GM19328 (cell line): ENCODE data around the gene KCNK18.

Experiments used
- ATAC-seq: cut with Tn5 transposase; IDR thresholded peaks from one replicate; pipeline ENCODE4 v1.9.1; 2021; ENCODE audit warnings: mild to moderate bottlenecking, moderate library complexity; ENCODE audit not compliant: unreplicated experiment

Gene KCNK18

DNA sequence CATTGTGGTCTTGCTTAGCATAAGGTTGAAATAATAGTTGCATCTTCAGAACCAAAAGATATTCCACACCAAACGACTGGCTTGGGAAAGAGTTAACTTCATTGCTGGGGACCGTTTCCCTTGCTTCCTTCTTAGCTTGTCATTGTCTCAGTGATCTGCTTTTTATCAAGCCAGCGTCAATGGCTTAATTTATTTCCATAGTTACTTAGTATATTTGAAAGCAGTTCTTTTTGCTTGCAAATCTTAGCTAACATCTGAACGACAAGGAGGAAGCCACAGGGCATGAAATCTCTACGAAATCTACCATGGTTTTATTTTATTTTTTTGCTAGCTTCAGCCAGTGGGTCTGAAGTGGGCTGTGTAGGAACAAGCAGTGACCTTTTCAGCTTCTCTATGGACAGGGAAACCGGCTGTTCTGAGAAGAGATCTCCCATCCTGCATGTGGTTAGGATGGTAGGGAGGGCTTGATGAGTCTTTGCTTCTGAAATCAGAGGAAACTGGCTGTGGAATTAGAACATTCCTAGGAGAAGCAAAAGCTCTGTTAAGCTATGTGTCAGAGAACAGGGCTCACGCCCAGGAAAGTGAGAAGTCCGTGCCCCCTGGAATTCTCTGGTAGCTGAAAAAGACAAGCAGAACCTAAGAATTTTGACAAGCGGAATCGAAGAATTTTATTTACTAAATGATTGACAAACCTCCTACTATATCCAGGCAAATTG lies 51.6 kb downstream of the KCNK18 start:
- ATAC-seq: no peak

GRCh38 chr10:117249493-117250093 lies 52.3 kb downstream of the KCNK18 start:
- no peak for ATAC-seq

DNA sequence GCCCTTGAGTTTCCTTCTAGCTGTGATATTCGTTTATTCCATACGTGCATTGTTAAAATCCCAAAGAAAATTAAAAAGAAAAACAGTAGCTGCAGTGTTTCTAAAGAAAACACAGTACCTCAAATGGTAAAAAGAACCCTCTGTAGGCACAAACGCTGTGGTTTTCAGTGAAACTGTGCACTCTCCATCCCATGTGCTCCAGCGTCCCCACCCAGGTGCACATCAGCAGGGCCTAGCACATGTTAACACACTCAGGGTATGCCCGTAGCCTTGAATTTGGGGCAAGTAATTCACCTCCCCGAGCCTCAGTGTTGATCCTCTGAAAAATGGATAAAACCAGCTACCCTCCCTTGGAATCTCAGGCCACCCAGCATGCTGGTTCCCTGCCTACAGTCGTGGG lies 53.1 kb downstream of the KCNK18 start:
- ATAC-seq: no peak

DNA sequence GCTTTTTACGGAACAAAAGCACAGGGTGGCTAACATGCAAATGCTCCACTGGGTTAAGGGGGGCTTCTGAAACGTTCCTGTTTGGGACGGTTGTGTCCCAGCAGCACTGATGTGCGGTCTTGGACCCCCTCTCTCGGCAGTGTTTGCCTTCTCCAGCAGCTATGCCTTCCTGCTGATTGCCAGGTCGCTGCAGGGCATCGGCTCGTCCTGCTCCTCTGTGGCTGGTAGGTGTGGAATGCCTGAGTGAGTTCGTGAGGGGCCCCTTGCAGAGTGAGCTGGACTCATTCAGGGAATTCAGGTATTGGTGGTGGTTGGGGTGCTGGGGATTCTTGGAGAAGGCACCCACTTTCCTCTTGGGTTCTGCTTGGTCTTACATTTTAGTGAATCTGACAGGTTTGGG lies 56.6 kb downstream of the KCNK18 start:
- no peak for ATAC-seq

DNA sequence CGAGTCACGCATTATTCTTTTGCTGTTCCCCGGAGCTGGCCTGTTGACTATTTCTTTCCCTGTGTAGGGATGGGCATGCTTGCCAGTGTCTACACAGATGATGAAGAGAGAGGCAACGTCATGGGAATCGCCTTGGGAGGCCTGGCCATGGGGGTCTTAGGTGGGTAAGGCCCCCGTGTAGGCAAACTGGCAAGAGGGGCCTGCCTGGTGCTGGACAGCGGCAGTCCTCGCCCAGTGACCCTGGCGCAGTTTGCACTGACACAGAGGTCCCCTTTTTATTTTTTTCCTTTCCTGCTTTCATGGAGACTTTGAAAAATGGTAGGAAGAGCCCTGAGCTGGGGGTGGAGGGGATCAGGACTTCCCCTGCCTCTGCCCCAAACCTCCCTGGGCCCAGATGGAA lies 57.0 kb downstream of the KCNK18 start:
- no peak for ATAC-seq

DNA sequence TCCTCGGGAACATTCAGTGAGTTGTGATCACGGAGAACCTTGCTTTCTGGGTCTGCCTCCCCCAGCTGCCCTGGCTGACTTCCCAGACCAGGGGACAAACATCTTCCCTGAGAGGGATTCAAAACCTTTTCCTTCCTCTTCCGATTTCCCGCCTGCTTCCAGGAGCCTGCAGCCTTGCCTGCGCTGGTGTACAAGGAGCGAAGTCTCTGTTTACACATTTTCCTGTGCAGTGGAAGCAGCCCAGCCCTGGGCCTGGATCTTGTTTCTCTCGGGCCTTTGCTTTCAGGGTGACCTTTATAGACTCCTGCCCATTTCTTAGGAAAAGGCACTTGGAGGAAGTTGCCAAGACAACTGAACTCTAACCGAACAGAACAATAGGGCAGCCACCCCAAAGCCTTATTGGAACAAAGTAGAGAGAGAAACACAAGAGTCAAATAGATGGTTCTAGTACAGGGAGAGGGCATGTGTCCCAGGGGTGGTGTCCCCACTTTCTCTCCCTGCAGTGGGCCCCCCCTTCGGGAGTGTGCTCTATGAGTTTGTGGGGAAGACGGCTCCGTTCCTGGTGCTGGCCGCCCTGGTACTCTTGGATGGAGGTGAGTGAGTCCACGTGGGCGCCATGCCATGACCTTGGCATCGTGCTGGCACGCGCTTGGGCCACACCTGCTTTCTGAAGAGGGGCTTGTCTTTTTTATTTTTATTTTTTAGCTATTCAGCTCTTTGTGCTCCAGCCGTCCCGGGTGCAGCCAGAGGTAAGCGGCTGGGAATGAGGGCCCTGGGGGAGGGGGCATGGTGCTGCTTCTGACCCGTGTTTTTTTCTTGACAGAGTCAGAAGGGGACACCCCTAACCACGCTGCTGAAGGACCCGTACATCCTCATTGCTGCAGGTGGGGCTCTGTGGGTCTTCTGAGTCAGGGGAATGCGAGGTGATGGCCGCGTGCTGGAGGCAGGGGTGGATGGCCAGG lies 57.8 kb downstream of the KCNK18 start:
- no peak for ATAC-seq

GRCh38 chr10:117255835-117256460 lies 58.7 kb downstream of the KCNK18 start:
- no peak for ATAC-seq

- ATAC-seq: no peak
Measured at GRCh38 chr10:117256910-117257309, 59.6 kb downstream of the KCNK18 start.

DNA sequence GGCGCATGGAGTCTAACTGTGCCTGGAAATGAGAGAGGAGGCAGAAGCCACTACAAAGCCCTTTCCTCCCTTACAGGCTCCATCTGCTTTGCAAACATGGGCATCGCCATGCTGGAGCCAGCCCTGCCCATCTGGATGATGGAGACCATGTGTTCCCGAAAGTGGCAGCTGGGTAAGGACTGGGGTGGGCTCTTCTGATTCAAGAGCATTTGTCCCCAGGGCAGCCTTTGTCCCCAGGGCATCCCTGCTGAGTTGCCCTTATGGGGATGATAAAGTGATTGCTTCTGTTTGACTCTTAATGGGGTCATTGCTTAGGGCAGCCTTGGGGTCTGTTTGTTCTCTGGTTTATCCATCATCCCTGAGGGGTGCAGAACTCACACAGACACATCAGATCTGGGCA lies 60.4 kb downstream of the KCNK18 start:
- no peak for ATAC-seq

DNA sequence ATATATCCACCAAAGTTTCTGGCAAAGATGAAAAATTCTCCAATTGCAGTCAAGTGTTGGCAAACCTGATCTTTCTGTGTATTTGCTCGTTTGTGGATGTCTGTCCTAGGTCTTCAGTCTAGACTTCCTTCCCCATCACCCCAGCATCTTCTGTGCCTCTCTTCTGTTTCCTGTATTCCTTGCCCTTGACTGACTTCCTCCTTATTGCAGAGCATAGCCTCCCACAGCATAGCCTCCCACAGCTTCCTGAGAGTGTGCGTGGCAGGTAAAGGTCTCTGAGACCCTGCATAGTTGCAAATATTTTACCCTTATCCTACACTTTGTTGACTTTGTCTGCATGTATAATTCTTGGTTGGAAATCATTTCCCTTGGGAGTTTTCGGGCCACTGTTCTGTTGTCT lies 62.0 kb downstream of the KCNK18 start:
- no peak for ATAC-seq
